KG1 (cell line): Measurements from ENCODE around the gene BCL2L12.
"Not testable (repeated sequence)": the region's sequence is repeated elsewhere in the genome, so short reads cannot be mapped to it uniquely, and the experiment has no call there.

Experiments used
- DNase-seq: peaks from one replicate; lab custom pipeline; 2025; lab: John Stamatoyannopoulos, UW

Gene BCL2L12

GRCh38 chr19:49713236-49713845 lies 47.6 kb downstream of the BCL2L12 start:
- no peak for DNase-seq

- DNase-seq: no peak
Measured at GRCh38 chr19:49716154-49716553, 50.4 kb downstream of the BCL2L12 start.

GRCh38 chr19:49718511-49718910 lies 52.8 kb downstream of the BCL2L12 start:
- DNase-seq: no peak

GRCh38 chr19:49718991-49719390 lies 53.3 kb downstream of the BCL2L12 start:
- DNase-seq: no peak

- not testable (repeated sequence) for DNase-seq
Measured at GRCh38 chr19:49719420-49719819, 53.7 kb downstream of the BCL2L12 start.
